HG03108 (cell line): ENCODE data around the gene BAIAP2L1.
"Not testable (repeated sequence)": the region's sequence is repeated elsewhere in the genome, so short reads cannot be mapped to it uniquely, and the experiment has no call there.

ENCODE experiments used
- ATAC-seq: cut with Tn5 transposase; IDR thresholded peaks from one replicate; pipeline ENCODE4 v1.9.1; 2021; ENCODE audit warnings: moderate library complexity; ENCODE audit not compliant: unreplicated experiment

Gene BAIAP2L1

GRCh38 chr7:98399462-98399861 lies 1.4 kb downstream of the BAIAP2L1 start:
- ATAC-seq, result no peak

GRCh38 chr7:98398567-98399372 lies 2.1 kb downstream of the BAIAP2L1 start:
- no peak for ATAC-seq

DNA sequence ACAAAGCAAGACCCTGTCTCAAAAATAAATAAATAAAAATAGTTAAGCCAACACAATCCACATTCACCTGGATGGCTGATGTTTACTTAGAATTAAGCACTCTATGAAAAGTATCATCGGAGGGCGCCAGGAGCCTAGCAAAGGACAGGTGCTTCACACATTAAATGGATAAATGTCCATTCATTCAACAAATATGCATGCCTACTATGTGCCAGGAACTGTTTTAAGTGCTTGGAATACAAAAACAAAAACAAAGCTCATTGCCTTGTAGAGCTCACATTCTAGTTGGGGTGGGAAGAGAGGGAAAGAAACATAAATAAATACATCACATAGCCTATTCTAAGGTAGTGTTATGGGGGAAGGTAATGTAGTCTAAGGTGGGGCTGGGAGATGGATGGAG lies 4.1 kb downstream of the BAIAP2L1 start:
- no peak for ATAC-seq

GRCh38 chr7:98395951-98396350 lies 4.9 kb downstream of the BAIAP2L1 start:
- no peak for ATAC-seq

DNA sequence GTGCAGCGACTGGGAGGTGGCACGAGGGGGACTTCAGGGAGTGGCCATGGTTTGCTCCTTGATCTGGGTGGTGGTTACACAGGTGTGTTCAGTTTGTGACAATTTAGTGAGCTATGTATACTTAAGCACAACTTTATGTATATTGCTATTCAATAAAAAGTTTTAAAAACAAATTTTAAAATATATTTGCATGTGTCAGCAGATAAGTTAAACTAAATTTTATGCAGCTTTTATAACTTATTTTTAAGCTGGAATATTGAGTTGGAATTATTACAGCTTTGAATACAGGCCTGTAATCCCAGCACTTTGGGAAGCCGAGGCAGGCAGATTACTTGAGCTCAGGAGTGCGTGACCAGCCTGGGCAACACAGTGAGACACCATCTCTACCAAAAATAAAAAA lies 5.4 kb downstream of the BAIAP2L1 start:
- ATAC-seq, result no peak

- ATAC-seq, result no peak
Observed at GRCh38 chr7:98394377-98394836, 6.5 kb downstream of the BAIAP2L1 start.

DNA sequence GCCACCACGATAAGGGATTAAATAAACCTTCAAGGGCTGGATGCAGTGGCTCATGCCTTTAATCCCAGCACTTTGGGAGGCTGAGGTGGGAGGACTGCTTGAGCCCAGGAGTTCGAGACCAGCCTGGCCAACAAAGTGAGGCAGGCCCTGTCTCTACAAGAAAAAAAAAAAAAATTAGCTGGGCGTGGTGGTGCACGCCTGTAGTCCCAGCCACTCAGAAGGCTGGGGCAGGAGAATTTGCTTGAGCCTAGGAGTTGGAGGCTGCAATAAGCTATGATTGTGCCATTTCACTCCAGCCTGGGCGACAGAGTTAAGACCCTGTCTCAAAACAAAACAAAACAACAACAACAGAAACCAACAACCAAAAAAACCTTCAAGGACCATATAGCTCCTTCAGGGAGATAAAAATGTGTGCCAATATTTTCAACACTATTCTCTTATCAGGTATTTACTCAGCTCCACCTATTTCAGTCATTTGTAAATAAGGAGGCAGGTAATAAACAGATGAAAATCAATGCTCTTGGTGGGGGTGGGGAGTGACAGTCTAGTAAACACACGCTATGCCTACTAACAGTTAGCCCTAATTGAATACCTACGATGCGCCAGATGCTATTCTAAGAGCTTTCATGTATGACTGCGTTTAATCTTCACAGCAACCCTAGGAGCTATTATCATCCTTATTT lies 13.2 kb downstream of the BAIAP2L1 start:
- no peak for ATAC-seq

- no peak for ATAC-seq
Observed at GRCh38 chr7:98387131-98387530, 13.8 kb downstream of the BAIAP2L1 start.

- ATAC-seq, result not testable (repeated sequence)
Observed at GRCh38 chr7:98385532-98385931, 15.4 kb downstream of the BAIAP2L1 start.

DNA sequence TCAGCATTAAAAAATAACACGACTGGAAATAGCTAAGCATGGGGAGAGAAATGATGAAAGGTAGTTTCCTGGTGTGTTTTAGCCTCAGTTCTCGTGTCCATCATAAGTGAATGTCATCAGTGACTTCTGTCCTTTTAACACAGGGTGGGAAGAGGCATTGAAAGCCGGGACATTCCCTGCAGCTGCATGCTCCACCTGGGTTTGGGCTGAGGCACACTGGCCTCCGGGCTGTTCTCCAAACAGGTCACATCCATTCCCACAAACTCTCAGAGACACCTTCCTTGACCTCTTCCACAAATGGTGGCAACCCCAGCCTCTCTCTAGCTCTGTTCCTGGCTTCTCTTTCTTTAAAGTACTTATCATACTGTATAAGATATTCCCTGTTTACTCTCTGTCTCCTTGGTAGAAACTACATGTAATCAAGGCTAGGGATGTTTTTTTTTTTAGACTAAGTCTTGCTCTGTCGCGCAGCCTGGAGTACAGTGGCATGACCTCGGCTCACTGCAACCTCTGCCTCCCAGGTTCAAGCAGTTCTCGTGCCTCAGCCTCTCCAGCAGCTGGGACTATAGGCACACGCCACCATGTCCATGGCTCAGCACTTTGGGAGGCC lies 22.6 kb downstream of the BAIAP2L1 start:
- no peak for ATAC-seq

- ATAC-seq, result no peak
Observed at GRCh38 chr7:98376711-98377110, 24.2 kb downstream of the BAIAP2L1 start.

DNA sequence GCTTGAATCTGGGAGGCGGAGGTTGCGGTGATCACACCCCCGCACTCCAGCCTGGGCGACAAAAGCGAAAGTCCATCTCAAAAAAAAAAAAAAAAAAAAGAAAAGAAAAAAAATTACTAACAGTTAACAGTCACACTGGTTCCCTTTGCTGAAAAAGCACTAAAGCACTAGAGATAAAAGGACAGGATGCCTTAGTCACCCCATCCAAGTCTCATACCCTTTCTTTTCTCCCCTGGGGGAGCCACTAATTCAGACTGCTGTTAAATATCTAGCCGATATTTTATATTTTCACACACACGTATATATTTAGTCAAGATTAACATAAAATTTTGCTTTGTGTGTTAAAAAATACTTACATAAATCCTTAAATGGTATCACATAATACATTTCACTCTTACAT lies 25.2 kb downstream of the BAIAP2L1 start:
- no peak for ATAC-seq

DNA sequence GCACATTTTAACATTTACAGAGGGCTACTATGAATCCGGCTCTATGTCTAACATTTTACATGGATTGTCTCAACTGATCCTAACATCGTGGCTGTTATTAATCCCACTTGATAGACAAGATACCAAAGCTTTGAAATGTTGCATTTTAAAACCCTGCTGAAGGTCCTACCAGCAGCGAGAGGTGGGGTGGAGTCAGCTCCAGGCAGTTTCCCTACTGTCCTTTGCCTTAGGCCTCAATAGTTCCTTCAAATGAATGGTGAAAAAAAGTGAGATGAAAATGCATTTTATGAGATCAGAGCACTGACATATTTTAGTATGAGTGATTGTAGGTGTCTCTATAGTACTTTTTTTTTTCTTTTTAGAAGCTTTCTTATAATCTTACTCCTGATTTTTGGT lies 26.6 kb downstream of the BAIAP2L1 start:
- ATAC-seq, result no peak

DNA sequence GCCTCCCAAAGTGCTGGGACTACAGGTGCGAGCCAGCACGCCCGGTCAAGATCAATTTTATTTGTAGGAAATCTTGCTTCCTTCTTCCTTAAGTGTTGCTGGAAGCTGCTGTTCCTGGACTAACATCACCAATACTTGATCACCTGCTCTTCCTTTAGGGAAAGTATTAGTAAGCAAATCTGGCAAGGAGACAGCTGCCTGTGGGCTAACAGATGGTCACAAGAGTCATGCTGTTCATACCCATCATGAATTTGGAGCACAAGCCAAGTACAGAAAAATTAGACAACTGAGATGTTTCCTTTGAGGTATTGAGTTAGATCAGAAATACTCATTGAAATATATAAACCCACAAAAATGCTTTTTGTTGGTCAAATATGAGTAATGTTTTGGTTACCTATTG lies 27.9 kb downstream of the BAIAP2L1 start:
- no peak for ATAC-seq

DNA sequence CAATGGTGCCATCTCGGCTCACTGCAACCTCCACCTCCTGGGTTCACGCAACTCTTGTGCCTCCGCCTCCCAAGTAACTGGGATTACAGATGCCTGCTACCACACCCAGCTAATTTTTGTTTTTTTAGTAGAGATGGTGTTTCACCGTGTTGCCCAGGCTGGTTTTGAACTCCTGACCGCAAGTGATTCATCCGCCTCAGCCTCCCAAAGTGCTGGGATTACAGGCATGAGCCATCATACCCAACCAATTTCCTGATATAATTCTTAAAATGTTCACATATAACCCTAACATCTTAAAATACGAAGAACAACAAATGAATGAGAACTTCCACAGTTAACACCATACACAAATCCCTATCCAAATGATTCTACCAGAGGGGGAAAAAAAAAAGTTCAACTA lies 31.2 kb downstream of the BAIAP2L1 start:
- no peak for ATAC-seq

GRCh38 chr7:98368716-98369115 lies 32.2 kb downstream of the BAIAP2L1 start:
- no peak for ATAC-seq

DNA sequence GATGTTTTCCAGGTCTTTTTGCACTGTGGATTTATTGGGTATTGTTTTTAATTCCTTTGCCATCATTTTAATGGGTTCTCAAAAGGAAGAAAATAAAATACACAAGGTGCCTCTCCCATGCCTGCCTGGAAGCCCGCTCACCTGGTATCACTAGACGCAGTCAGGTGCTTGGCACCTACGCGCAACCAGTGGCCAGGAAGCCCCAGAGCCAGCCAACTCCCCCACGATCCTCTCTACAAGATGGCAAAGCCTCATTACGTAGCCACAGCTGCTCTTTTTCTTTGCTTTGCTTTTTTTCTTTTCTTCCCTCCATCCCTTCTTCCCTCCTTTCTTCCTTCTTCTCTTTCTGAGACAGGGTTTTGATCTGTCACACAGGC lies 34.3 kb downstream of the BAIAP2L1 start:
- ATAC-seq, result no peak

GRCh38 chr7:98365863-98366561 lies 34.9 kb downstream of the BAIAP2L1 start:
- no peak for ATAC-seq

DNA sequence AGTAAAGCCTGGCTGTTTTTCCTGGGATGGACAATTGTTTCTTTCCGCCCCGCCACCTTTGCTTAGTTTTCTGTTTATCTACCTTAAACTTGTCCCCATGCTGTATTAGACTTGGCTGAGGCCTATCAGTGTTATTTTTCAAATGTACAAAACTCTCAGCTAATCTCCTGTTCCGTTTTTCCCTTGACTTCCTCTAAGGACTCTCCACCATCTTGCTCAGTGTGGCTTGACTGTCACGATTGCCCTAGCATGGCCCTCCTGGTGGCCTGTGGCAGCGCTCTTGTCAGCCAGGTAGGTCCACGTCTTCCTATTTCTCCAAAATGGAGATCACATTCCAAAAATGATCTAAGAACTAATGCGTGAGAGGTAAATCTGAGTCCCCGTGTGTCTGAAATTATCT lies 36.7 kb downstream of the BAIAP2L1 start:
- no peak for ATAC-seq

DNA sequence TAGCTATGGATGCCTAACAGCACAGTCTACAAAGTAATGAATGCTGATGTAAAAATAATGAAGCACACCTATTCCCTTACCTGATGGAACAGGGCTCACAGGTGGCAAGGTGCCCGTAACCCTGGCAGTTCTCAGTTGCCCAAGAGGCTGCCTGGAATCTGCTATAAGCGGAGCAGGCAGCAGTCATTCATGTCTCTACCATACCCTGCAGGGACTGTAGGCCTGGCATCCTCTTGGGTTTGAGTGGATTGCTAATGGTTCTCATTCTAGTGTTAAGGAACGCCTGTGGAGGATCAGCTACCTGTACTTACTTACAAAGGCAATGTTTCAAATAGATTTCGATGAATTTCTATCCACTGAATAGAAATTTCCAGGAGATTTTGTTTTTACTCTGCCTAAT lies 38.4 kb downstream of the BAIAP2L1 start:
- no peak for ATAC-seq
